GM10847 (cell line): ENCODE results near the gene CEP120.

Source experiments
- POLR2A ChIP-seq: IDR thresholded peaks from 2 replicates; pipeline ENCODE4 v1.6.1; 2011; ENCODE audit not compliant: insufficient read length; ENCODE audit errors: extremely low read depth

The CEP120 gene

GRCh38 chr5:123360201-123360571, 63.0 kb downstream of the CEP120 start:
- no peak for TF ChIP-seq POLR2A

- no peak for TF ChIP-seq POLR2A
Observed at GRCh38 chr5:123359454-123360200, 63.6 kb downstream of the CEP120 start.

- TF ChIP-seq POLR2A, result no peak
Observed at GRCh38 chr5:123358751-123359150, 64.5 kb downstream of the CEP120 start.

- no peak for TF ChIP-seq POLR2A
Observed at GRCh38 chr5:123358304-123358703, 64.9 kb downstream of the CEP120 start.

- no peak for TF ChIP-seq POLR2A
Observed at GRCh38 chr5:123351820-123352219, 71.4 kb downstream of the CEP120 start.

GRCh38 chr5:123351240-123351639, 72.0 kb downstream of the CEP120 start:
- TF ChIP-seq POLR2A, result no peak

- no peak for TF ChIP-seq POLR2A
Observed at GRCh38 chr5:123350742-123351141, 72.5 kb downstream of the CEP120 start.

- no peak for TF ChIP-seq POLR2A
Observed at GRCh38 chr5:123344816-123345426, 78.3 kb downstream of the CEP120 start.

GRCh38 chr5:123340928-123341327, 82.3 kb downstream of the CEP120 start:
- TF ChIP-seq POLR2A, result no peak

GRCh38 chr5:123305751-123306150, 117.5 kb downstream of the CEP120 start:
- TF ChIP-seq POLR2A, result no peak

GRCh38 chr5:123304777-123305316, 118.4 kb downstream of the CEP120 start:
- TF ChIP-seq POLR2A, result no peak

GRCh38 chr5:123303802-123304201, 119.4 kb downstream of the CEP120 start:
- TF ChIP-seq POLR2A, result no peak

- TF ChIP-seq POLR2A, result no peak
Observed at GRCh38 chr5:123300266-123300665, 122.9 kb downstream of the CEP120 start.

- no peak for TF ChIP-seq POLR2A
Observed at GRCh38 chr5:123299136-123299535, 124.1 kb downstream of the CEP120 start.

GRCh38 chr5:123298335-123299030, 124.7 kb downstream of the CEP120 start:
- no peak for TF ChIP-seq POLR2A

GRCh38 chr5:123297866-123298265, 125.3 kb downstream of the CEP120 start:
- no peak for TF ChIP-seq POLR2A
